Measurements from ENCODE around the gene TAF1B. TPM values are rescaled to one million over a fixed set of nuclear protein-coding genes. Genes with fewer than 3 reads are reported as not detected.

Gene TAF1B
- total and polyA plus RNA-seq, 2 donors (not counting 3 experiments of a cell fraction or from before 2014, with no cell fraction given), result 6.3 to 29.4 TPM

- dilution Hi-C loops (cut with MboI; ENCODE audit: extremely low pct_ligation_motif_present, low sequenced_read_pairs), result no loop called here
- intact Hi-C loops (cut with micrococcal nuclease), result no loop called here
- H3K79me2 ChIP-seq (ENCODE audit: control insufficient read depth, insufficient read depth, low read length), result no peaks in the 10 kb centered on the region
- BruUV-seq (replicated peaks), result no TSS peak
- H3K27ac ChIP-seq (ENCODE audit: insufficient read depth, low read depth, low read length), result no peak overlapping the region
- H3K9me1 ChIP-seq (replicated peaks; ENCODE audit: control insufficient read depth, extremely low read depth, insufficient read depth, low read length), result no peaks in the 10 kb centered on the region
- no peak overlapping the region for H3K4me2 ChIP-seq (ENCODE audit: insufficient read depth, low read length)
- no peak overlapping the region for H3K9ac ChIP-seq (replicated peaks; ENCODE audit: extremely low read depth, insufficient read depth, low read length)
- no peaks in the 10 kb centered on the region for H4K20me1 ChIP-seq (replicated peaks; ENCODE audit: control insufficient read depth, extremely low read depth, insufficient read depth, low read length)
- no peak for DNase-seq (ENCODE audit: low read depth, low spot score)
- no peak for FAIRE-seq
- H3K36me3 ChIP-seq (ENCODE audit: control insufficient read depth in 2 of 2, extremely low read depth in 1 of 2, insufficient read depth in 2 of 2, low read length in 2 of 2), result no peaks in the 10 kb centered on the region
- peaks cover 11 to 14% of the 10 kb centered on the region in 2 experiments for H3K27me3 ChIP-seq (ENCODE audit: control insufficient read depth in 2 of 2, insufficient read depth in 2 of 2, low read length in 2 of 2)
- ChIA-PET POLR2A (no interaction called here), CTCF (interaction anchor here (1.0 to 1.2 kb wide), 2 partner anchors 36 to 100 kb away, joined by 3 to 4 read pairs; no protein-coding TSS in a partner anchor)
- no peaks in the 10 kb centered on the region for H3K9me3 ChIP-seq (replicated peaks; ENCODE audit: control insufficient read depth, insufficient read depth, low read length)
- no peak for TF ChIP-seq POLR2A (IDR thresholded peaks at IDR 0.05; ENCODE audit: low read depth, low read length)
- TF ChIP-seq CTCF (IDR thresholded peaks at IDR 0.05; ENCODE audit: extremely low read depth in 1 of 2, insufficient read depth in 1 of 2, low read depth in 1 of 2, low read length in 2 of 2), result no peak
- TF ChIP-seq GATA2 (IDR thresholded peaks at IDR 0.05; ENCODE audit: insufficient read depth, insufficient read length, low read depth, low read length), result no peak
- TF ChIP-seq MYC (IDR thresholded peaks at IDR 0.05; ENCODE audit: low read depth, low read length), result no peak
- TF ChIP-seq EZH2 (IDR thresholded peaks at IDR 0.05; ENCODE audit: borderline replicate concordance, low read depth, low read length, severe bottlenecking), result no peak
- no peak for TF ChIP-seq FOS (IDR thresholded peaks at IDR 0.05; ENCODE audit: borderline replicate concordance, insufficient read depth, low read length)
- no peak for TF ChIP-seq JUN (IDR thresholded peaks at IDR 0.05; ENCODE audit: borderline replicate concordance, insufficient read depth, insufficient read length, low read depth)
- no peak for TF ChIP-seq MAX (IDR thresholded peaks at IDR 0.05; ENCODE audit: insufficient read depth, insufficient read length)
- no peak for TF ChIP-seq POLR2AphosphoS5 (IDR thresholded peaks at IDR 0.05; ENCODE audit: insufficient read depth, low read depth, low read length)
- H3K4me1 ChIP-seq (ENCODE audit: control insufficient read depth, extremely low read depth, insufficient read depth, low read length), result peaks cover 4% of the 10 kb centered on the region
- no peak overlapping the region for H2AFZ ChIP-seq (ENCODE audit: low read depth, low read length)
- no peak overlapping the region for H3K4me3 ChIP-seq (replicated peaks in 1 of 3; ENCODE audit: insufficient read depth in 1 of 3, low read depth in 1 of 3, low read length in 3 of 3)
These were observed 105.4 kb downstream of the TAF1B start for GRCh38 chr2:9948721-9949120.

Measured in endothelial cell of umbilical vein (primary cell).